HG03139 (cell line): ENCODE measurements around the gene LINC01488.

Source experiments
- ATAC-seq: cut with Tn5 transposase; IDR thresholded peaks from one replicate; pipeline ENCODE4 v1.9.1; 2021; ENCODE audit not compliant: unreplicated experiment

The LINC01488 gene

GRCh38 chr11:69508974-69509373 lies 27.5 kb downstream of the LINC01488 start:
- no peak for ATAC-seq

GRCh38 chr11:69509381-69509780 lies 27.9 kb downstream of the LINC01488 start:
- ATAC-seq: no peak

GRCh38 chr11:69509846-69510390 lies 28.5 kb downstream of the LINC01488 start:
- no peak for ATAC-seq

- ATAC-seq: no peak
Measured at GRCh38 chr11:69510471-69511357, 29.3 kb downstream of the LINC01488 start.

GRCh38 chr11:69511358-69512055 lies 30.0 kb downstream of the LINC01488 start:
- ATAC-seq: no peak

- no peak for ATAC-seq
Measured at GRCh38 chr11:69512136-69512535, 30.7 kb downstream of the LINC01488 start.

- no peak for ATAC-seq
Measured at GRCh38 chr11:69512790-69513189, 31.3 kb downstream of the LINC01488 start.

GRCh38 chr11:69513196-69513595 lies 31.7 kb downstream of the LINC01488 start:
- no peak for ATAC-seq

GRCh38 chr11:69513663-69514224 lies 32.3 kb downstream of the LINC01488 start:
- no peak for ATAC-seq

- no peak for ATAC-seq
Measured at GRCh38 chr11:69514771-69515170, 33.3 kb downstream of the LINC01488 start.

GRCh38 chr11:69515271-69516245 lies 34.1 kb downstream of the LINC01488 start:
- ATAC-seq: no peak

GRCh38 chr11:69516526-69516925 lies 35.1 kb downstream of the LINC01488 start:
- ATAC-seq: no peak

- ATAC-seq: no peak
Measured at GRCh38 chr11:69518081-69518950, 36.9 kb downstream of the LINC01488 start.

- ATAC-seq: no peak
Measured at GRCh38 chr11:69520186-69520916, 38.9 kb downstream of the LINC01488 start.

- ATAC-seq: no peak
Measured at GRCh38 chr11:69521457-69521856, 40.0 kb downstream of the LINC01488 start.

GRCh38 chr11:69523453-69523852 lies 42.0 kb downstream of the LINC01488 start:
- no peak for ATAC-seq

GRCh38 chr11:69524291-69524882 lies 42.9 kb downstream of the LINC01488 start:
- ATAC-seq: no peak

GRCh38 chr11:69524991-69525411 lies 43.5 kb downstream of the LINC01488 start:
- no peak for ATAC-seq
